ENCODE measurements around the gene APBA1.

The APBA1 gene

DNA sequence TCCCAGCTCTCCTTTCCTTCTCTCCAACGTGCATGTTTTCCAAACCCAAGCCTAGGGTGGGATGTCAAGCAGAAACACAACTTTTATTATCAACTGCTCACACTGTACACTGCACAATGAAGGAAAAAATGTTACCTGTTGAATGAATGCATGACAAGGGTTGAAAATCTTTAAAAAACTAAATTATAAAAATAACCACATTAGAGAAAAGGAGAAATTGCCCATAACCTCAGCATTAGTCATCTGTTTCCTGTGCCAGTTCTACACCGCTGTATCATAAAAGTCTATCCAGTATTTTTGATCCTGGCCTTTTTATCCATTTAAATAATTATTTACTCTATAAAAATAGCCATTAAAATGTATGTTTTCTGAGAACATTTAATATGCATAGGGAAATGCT is 101.1 kb downstream of the APBA1 start:
- no peak for TF ChIP-seq OSR1 (CRISPR knock-in tag; IDR thresholded peaks at IDR 0.05)
- TF ChIP-seq, protein P1, sequence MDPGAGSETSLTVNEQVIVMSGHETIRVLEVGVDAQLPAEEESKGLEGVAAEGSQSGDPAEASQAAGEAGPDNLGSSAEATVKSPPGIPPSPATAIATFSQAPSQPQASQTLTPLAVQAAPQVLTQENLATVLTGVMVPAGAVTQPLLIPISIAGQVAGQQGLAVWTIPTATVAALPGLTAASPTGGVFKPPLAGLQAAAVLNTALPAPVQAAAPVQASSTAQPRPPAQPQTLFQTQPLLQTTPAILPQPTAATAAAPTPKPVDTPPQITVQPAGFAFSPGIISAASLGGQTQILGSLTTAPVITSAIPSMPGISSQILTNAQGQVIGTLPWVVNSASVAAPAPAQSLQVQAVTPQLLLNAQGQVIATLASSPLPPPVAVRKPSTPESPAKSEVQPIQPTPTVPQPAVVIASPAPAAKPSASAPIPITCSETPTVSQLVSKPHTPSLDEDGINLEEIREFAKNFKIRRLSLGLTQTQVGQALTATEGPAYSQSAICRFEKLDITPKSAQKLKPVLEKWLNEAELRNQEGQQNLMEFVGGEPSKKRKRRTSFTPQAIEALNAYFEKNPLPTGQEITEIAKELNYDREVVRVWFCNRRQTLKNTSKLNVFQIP (CRISPR knock-in tag; IDR thresholded peaks at IDR 0.05; ENCODE audit: borderline replicate concordance, low read depth), result no peak
- no peak for TF ChIP-seq ZNF8 (CRISPR knock-in tag; IDR thresholded peaks at IDR 0.05)
- TF ChIP-seq GLIS3 (CRISPR knock-in tag; IDR thresholded peaks at IDR 0.05), result no peak
- TF ChIP-seq ZNF70 (CRISPR knock-in tag; IDR thresholded peaks at IDR 0.05), result no peak
- TF ChIP-seq TCF4 (CRISPR knock-in tag; IDR thresholded peaks at IDR 0.05; ENCODE audit: borderline replicate concordance), result no peak
- no peak for TF ChIP-seq RARB (CRISPR knock-in tag; IDR thresholded peaks at IDR 0.05)
- TF ChIP-seq ZFP3 (CRISPR knock-in tag; IDR thresholded peaks at IDR 0.05), result no peak
- TF ChIP-seq ZFP30 (CRISPR knock-in tag; IDR thresholded peaks at IDR 0.05), result no peak
- TF ChIP-seq PPARA (CRISPR knock-in tag; IDR thresholded peaks at IDR 0.05; ENCODE audit: borderline replicate concordance), result no peak
- TF ChIP-seq, protein P2, sequence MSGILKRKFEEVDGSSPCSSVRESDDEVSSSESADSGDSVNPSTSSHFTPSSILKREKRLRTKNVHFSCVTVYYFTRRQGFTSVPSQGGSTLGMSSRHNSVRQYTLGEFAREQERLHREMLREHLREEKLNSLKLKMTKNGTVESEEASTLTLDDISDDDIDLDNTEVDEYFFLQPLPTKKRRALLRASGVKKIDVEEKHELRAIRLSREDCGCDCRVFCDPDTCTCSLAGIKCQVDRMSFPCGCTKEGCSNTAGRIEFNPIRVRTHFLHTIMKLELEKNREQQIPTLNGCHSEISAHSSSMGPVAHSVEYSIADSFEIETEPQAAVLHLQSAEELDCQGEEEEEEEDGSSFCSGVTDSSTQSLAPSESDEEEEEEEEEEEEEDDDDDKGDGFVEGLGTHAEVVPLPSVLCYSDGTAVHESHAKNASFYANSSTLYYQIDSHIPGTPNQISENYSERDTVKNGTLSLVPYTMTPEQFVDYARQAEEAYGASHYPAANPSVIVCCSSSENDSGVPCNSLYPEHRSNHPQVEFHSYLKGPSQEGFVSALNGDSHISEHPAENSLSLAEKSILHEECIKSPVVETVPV (CRISPR knock-in tag; IDR thresholded peaks at IDR 0.05), result no peak
- TF ChIP-seq BACH2 (CRISPR knock-in tag; IDR thresholded peaks at IDR 0.05; ENCODE audit: borderline replicate concordance), result no peak
- TF ChIP-seq, protein P3, sequence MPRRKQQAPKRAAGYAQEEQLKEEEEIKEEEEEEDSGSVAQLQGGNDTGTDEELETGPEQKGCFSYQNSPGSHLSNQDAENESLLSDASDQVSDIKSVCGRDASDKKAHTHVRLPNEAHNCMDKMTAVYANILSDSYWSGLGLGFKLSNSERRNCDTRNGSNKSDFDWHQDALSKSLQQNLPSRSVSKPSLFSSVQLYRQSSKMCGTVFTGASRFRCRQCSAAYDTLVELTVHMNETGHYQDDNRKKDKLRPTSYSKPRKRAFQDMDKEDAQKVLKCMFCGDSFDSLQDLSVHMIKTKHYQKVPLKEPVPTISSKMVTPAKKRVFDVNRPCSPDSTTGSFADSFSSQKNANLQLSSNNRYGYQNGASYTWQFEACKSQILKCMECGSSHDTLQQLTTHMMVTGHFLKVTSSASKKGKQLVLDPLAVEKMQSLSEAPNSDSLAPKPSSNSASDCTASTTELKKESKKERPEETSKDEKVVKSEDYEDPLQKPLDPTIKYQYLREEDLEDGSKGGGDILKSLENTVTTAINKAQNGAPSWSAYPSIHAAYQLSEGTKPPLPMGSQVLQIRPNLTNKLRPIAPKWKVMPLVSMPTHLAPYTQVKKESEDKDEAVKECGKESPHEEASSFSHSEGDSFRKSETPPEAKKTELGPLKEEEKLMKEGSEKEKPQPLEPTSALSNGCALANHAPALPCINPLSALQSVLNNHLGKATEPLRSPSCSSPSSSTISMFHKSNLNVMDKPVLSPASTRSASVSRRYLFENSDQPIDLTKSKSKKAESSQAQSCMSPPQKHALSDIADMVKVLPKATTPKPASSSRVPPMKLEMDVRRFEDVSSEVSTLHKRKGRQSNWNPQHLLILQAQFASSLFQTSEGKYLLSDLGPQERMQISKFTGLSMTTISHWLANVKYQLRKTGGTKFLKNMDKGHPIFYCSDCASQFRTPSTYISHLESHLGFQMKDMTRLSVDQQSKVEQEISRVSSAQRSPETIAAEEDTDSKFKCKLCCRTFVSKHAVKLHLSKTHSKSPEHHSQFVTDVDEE (CRISPR knock-in tag; IDR thresholded peaks at IDR 0.05), result no peak
- TF ChIP-seq ZC3H10 (CRISPR knock-in tag; IDR thresholded peaks at IDR 0.05), result no peak
- no peak for TF ChIP-seq CSDC2 (CRISPR knock-in tag; IDR thresholded peaks at IDR 0.05)
- TF ChIP-seq, protein P4, sequence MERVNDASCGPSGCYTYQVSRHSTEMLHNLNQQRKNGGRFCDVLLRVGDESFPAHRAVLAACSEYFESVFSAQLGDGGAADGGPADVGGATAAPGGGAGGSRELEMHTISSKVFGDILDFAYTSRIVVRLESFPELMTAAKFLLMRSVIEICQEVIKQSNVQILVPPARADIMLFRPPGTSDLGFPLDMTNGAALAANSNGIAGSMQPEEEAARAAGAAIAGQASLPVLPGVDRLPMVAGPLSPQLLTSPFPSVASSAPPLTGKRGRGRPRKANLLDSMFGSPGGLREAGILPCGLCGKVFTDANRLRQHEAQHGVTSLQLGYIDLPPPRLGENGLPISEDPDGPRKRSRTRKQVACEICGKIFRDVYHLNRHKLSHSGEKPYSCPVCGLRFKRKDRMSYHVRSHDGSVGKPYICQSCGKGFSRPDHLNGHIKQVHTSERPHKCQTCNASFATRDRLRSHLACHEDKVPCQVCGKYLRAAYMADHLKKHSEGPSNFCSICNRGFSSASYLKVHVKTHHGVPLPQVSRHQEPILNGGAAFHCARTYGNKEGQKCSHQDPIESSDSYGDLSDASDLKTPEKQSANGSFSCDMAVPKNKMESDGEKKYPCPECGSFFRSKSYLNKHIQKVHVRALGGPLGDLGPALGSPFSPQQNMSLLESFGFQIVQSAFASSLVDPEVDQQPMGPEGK (CRISPR knock-in tag; IDR thresholded peaks at IDR 0.05; ENCODE audit: borderline replicate concordance), result no peak
- TF ChIP-seq ARNTL (CRISPR knock-in tag; IDR thresholded peaks at IDR 0.05; ENCODE audit: borderline replicate concordance, low read depth), result no peak
- TF ChIP-seq, protein P5, sequence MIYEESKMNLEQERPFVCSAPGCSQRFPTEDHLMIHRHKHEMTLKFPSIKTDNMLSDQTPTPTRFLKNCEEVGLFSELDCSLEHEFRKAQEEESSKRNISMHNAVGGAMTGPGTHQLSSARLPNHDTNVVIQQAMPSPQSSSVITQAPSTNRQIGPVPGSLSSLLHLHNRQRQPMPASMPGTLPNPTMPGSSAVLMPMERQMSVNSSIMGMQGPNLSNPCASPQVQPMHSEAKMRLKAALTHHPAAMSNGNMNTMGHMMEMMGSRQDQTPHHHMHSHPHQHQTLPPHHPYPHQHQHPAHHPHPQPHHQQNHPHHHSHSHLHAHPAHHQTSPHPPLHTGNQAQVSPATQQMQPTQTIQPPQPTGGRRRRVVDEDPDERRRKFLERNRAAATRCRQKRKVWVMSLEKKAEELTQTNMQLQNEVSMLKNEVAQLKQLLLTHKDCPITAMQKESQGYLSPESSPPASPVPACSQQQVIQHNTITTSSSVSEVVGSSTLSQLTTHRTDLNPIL (CRISPR knock-in tag; IDR thresholded peaks at IDR 0.05; ENCODE audit: low read depth), result no peak
- peak; percentile 44 for ATAC-seq

DNA sequence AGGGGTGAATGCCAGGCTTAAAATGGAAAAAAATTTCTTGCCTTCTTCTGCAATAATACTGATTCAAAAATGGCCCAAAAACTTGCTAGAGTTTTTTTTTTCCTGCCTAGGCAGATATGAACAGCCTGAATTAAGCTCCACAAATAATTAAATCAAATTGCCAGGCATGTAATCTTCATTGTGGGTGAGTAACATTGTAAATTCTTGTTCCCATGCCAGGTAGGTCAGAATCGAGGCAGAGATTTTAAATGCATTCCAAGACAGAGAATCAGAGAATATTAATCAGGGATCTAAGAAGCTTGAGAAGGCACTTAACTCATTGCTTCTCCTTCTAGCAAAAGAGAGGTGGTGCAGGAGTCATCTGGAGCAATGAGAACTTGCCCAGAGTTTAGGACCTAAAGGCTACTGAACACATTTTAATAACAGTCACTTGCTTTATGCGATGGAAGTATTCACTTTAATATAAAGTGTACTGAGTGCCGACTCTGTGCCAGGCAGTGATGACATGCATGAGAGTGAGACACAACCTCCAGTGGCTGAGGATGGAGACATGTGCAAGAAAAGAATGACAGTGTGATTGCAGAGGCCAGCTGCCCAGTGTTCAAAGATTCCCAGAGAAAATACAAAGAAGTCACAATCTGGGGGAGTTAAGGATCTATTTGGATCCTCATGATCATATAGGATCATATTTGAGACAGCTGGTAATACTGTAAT is 102.3 kb downstream of the APBA1 start:
- ATAC-seq, result peak; percentile 85
- TF ChIP-seq ISL1 (CRISPR knock-in tag; IDR thresholded peaks at IDR 0.05) (peak; percentile 95), ZNF70 (CRISPR knock-in tag; IDR thresholded peaks at IDR 0.05) (no peak), TCF4 (CRISPR knock-in tag; IDR thresholded peaks at IDR 0.05; ENCODE audit: borderline replicate concordance) (no peak), ZNF565 (CRISPR knock-in tag; conservative IDR thresholded peaks at IDR 0.05; ENCODE audit: low read depth) (no peak), ZNF8 (CRISPR knock-in tag; IDR thresholded peaks at IDR 0.05) (no peak), ZFP30 (CRISPR knock-in tag; IDR thresholded peaks at IDR 0.05) (no peak), ZC3H10 (CRISPR knock-in tag; IDR thresholded peaks at IDR 0.05) (0 out of 2 replicates have a peak, but pooled peaks have one; percentile 37), PPARA (CRISPR knock-in tag; IDR thresholded peaks at IDR 0.05; ENCODE audit: borderline replicate concordance) (no peak), ZFP3 (CRISPR knock-in tag; IDR thresholded peaks at IDR 0.05) (no peak), RARB (CRISPR knock-in tag; IDR thresholded peaks at IDR 0.05) (no peak), CSDC2 (CRISPR knock-in tag; IDR thresholded peaks at IDR 0.05) (0 out of 2 replicates have a peak, but pooled peaks have one; percentile 19)
- TF ChIP-seq, protein P3 (CRISPR knock-in tag; IDR thresholded peaks at IDR 0.05), result no peak
- TF ChIP-seq, protein P5 (CRISPR knock-in tag; IDR thresholded peaks at IDR 0.05; ENCODE audit: low read depth), result peak; percentile 69; the same call in 1 of the 2 replicates
- TF ChIP-seq, protein P4 (CRISPR knock-in tag; IDR thresholded peaks at IDR 0.05; ENCODE audit: borderline replicate concordance), result no peak

Measured in SK-N-SH treated with all-trans-retinoic acid at 6 μM for 48 hours (cell line).